T-helper 2 cell treated with Interferon-gamma antibody and Interleukin-4, amounts not matched to agents 5 μg/mL and 100 μg/mL, for 36 hours (primary cell): ENCODE measurements around the gene TMEM178B.

Source experiments
- DNase-seq: peaks from one replicate; pipeline ENCODE4 v3.0.0; 2021; ENCODE audit warnings: low spot score
- H3K27ac Mint-ChIP-seq: one replicate; pipeline ENCODE4 v1.8.0; 2021; ENCODE audit warnings: mild to moderate bottlenecking, mixed read lengths
- H3K27me3 Mint-ChIP-seq: one replicate; pipeline ENCODE4 v1.8.0; 2021; ENCODE audit warnings: low read depth, mixed read lengths
- H3K36me3 Mint-ChIP-seq: one replicate; pipeline ENCODE4 v1.8.0; 2021; ENCODE audit warnings: low read depth, mixed read lengths
- H3K4me1 Mint-ChIP-seq: one replicate; pipeline ENCODE4 v1.8.0; 2021; ENCODE audit warnings: low read depth, mixed read lengths
- H3K4me3 Mint-ChIP-seq: one replicate; pipeline ENCODE4 v1.8.0; 2022; ENCODE audit warnings: mild to moderate bottlenecking, moderate library complexity, mixed read lengths
- H3K9me3 Mint-ChIP-seq: one replicate; pipeline ENCODE4 v1.8.0; 2021; ENCODE audit warnings: mixed read lengths

The TMEM178B gene

GRCh38 chr7:141486959-141487358, 413.1 kb downstream of the TMEM178B start:
- no peaks in the 10 kb centered on the region for H3K9me3 Mint-ChIP-seq
- no peak for DNase-seq
- no peaks in the 10 kb centered on the region for H3K36me3 Mint-ChIP-seq
- H3K27me3 Mint-ChIP-seq, result peaks cover 10% of the 10 kb centered on the region
- H3K4me3 Mint-ChIP-seq, result no peak overlapping the region
- H3K4me1 Mint-ChIP-seq, result peaks cover 3% of the 10 kb centered on the region
- H3K27ac Mint-ChIP-seq, result no peak overlapping the region

GRCh38 chr7:141490474-141490873, 416.6 kb downstream of the TMEM178B start:
- no peak for DNase-seq
- Mint-ChIP-seq H3K4me3 (no peak overlapping the region), H3K27ac (no peak overlapping the region), H3K9me3 (no peaks in the 10 kb centered on the region), H3K4me1 (no peaks in the 10 kb centered on the region), H3K36me3 (no peaks in the 10 kb centered on the region), H3K27me3 (peaks cover 20% of the 10 kb centered on the region)

GRCh38 chr7:141495057-141495456, 421.2 kb downstream of the TMEM178B start:
- Mint-ChIP-seq H3K4me1 (no peaks in the 10 kb centered on the region), H3K27me3 (peaks cover 28% of the 10 kb centered on the region), H3K27ac (no peak overlapping the region), H3K36me3 (no peaks in the 10 kb centered on the region), H3K9me3 (no peaks in the 10 kb centered on the region), H3K4me3 (no peak overlapping the region)
- no peak for DNase-seq

- Mint-ChIP-seq H3K4me3 (no peak overlapping the region), H3K4me1 (no peaks in the 10 kb centered on the region), H3K27me3 (peaks cover 35% of the 10 kb centered on the region)
Observed at GRCh38 chr7:141497391-141497790, 423.5 kb downstream of the TMEM178B start.

GRCh38 chr7:141500608-141501007, 426.7 kb downstream of the TMEM178B start:
- no peak overlapping the region for H3K4me3 Mint-ChIP-seq
- H3K4me1 Mint-ChIP-seq, result no peaks in the 10 kb centered on the region
- H3K27ac Mint-ChIP-seq, result no peak overlapping the region
- no peaks in the 10 kb centered on the region for H3K36me3 Mint-ChIP-seq
- DNase-seq, result no peak
- H3K9me3 Mint-ChIP-seq, result no peaks in the 10 kb centered on the region
- peaks cover 34% of the 10 kb centered on the region for H3K27me3 Mint-ChIP-seq

More at GRCh38 chr7:141497391-141497790, 423.5 kb downstream of the TMEM178B start:
- Mint-ChIP-seq H3K27ac (no peak overlapping the region), H3K9me3 (no peaks in the 10 kb centered on the region), H3K36me3 (no peaks in the 10 kb centered on the region)
- DNase-seq, result no peak

GRCh38 chr7:141501451-141501850, 427.6 kb downstream of the TMEM178B start:
- no peaks in the 10 kb centered on the region for H3K4me1 Mint-ChIP-seq
- H3K27me3 Mint-ChIP-seq, result peaks cover 33% of the 10 kb centered on the region
- H3K36me3 Mint-ChIP-seq, result no peaks in the 10 kb centered on the region
- no peak for DNase-seq
- no peak overlapping the region for H3K4me3 Mint-ChIP-seq
- no peaks in the 10 kb centered on the region for H3K9me3 Mint-ChIP-seq
- H3K27ac Mint-ChIP-seq, result no peak overlapping the region

- Mint-ChIP-seq H3K9me3 (peaks cover 3% of the 10 kb centered on the region), H3K27me3 (peaks cover 63% of the 10 kb centered on the region), H3K36me3 (no peaks in the 10 kb centered on the region), H3K4me1 (peaks cover 9% of the 10 kb centered on the region), H3K4me3 (peak overlapping the region; percentile 58), H3K27ac (no peak overlapping the region)
- no peak for DNase-seq
Observed at GRCh38 chr7:141511316-141511675, 437.4 kb downstream of the TMEM178B start.

GRCh38 chr7:141511676-141512396, 438.0 kb downstream of the TMEM178B start:
- Mint-ChIP-seq H3K9me3 (peaks cover 3% of the 10 kb centered on the region), H3K27ac (no peak overlapping the region), H3K4me1 (peaks cover 9% of the 10 kb centered on the region), H3K27me3 (peaks cover 65% of the 10 kb centered on the region), H3K36me3 (no peaks in the 10 kb centered on the region), H3K4me3 (peak overlapping the region; percentile 58)
- no peak for DNase-seq

- Mint-ChIP-seq H3K36me3 (no peaks in the 10 kb centered on the region), H3K4me1 (peaks cover 9% of the 10 kb centered on the region), H3K27me3 (peaks cover 65% of the 10 kb centered on the region), H3K4me3 (peak overlapping the region; percentile 58), H3K27ac (no peak overlapping the region), H3K9me3 (peaks cover 3% of the 10 kb centered on the region)
- peak; percentile 20 for DNase-seq
Observed at GRCh38 chr7:141512597-141512996, 438.7 kb downstream of the TMEM178B start.

- no peak for DNase-seq
- Mint-ChIP-seq H3K4me1 (peaks cover 9% of the 10 kb centered on the region), H3K27me3 (peaks cover 60% of the 10 kb centered on the region), H3K27ac (no peak overlapping the region), H3K9me3 (peaks cover 3% of the 10 kb centered on the region), H3K36me3 (no peaks in the 10 kb centered on the region), H3K4me3 (no peak overlapping the region)
Observed at GRCh38 chr7:141513720-141514119, 439.9 kb downstream of the TMEM178B start.

- Mint-ChIP-seq H3K9me3 (peaks cover 3% of the 10 kb centered on the region), H3K36me3 (no peaks in the 10 kb centered on the region), H3K27ac (no peak overlapping the region), H3K4me1 (peaks cover 9% of the 10 kb centered on the region), H3K27me3 (peaks cover 55% of the 10 kb centered on the region), H3K4me3 (no peak overlapping the region)
- no peak for DNase-seq
Observed at GRCh38 chr7:141515941-141516340, 442.1 kb downstream of the TMEM178B start.

- no peak for DNase-seq
- Mint-ChIP-seq H3K36me3 (no peaks in the 10 kb centered on the region), H3K27ac (no peak overlapping the region), H3K9me3 (no peaks in the 10 kb centered on the region), H3K27me3 (peaks cover 30% of the 10 kb centered on the region), H3K4me1 (no peaks in the 10 kb centered on the region), H3K4me3 (no peak overlapping the region)
Observed at GRCh38 chr7:141519623-141520022, 445.8 kb downstream of the TMEM178B start.

- Mint-ChIP-seq H3K4me3 (no peak overlapping the region), H3K9me3 (no peaks in the 10 kb centered on the region), H3K27me3 (peaks cover 29% of the 10 kb centered on the region), H3K36me3 (no peaks in the 10 kb centered on the region), H3K4me1 (no peaks in the 10 kb centered on the region), H3K27ac (no peak overlapping the region)
- DNase-seq, result no peak
Observed at GRCh38 chr7:141522657-141523342, 448.9 kb downstream of the TMEM178B start.

- H3K36me3 Mint-ChIP-seq, result no peaks in the 10 kb centered on the region
- peaks cover 30% of the 10 kb centered on the region for H3K27me3 Mint-ChIP-seq
- no peak overlapping the region for H3K27ac Mint-ChIP-seq
Observed at GRCh38 chr7:141525973-141526514, 452.2 kb downstream of the TMEM178B start.

More at GRCh38 chr7:141525973-141526514, 452.2 kb downstream of the TMEM178B start:
- Mint-ChIP-seq H3K4me3 (no peak overlapping the region), H3K9me3 (no peaks in the 10 kb centered on the region), H3K4me1 (no peaks in the 10 kb centered on the region)
- DNase-seq, result no peak
